H1 (cell line): ENCODE measurements around the gene CIITA. TPM values are rescaled to one million over a fixed set of nuclear protein-coding genes. Genes with fewer than 3 reads are reported as not detected.

Source experiments
- CTCF ChIA-PET: fragments of 300-600 bp; sonication (Branson Sonifier 250); formaldehyde crosslinking; loops from one replicate; lab custom pipeline; 2021; ENCODE audit not compliant: partially characterized antibody; lab: Charles Lee
- POLR2A ChIA-PET: fragments of 300-600 bp; sonication (Branson Sonifier 250); formaldehyde crosslinking; loops from one replicate; lab custom pipeline; 2021; ENCODE audit warnings: inconsistent platforms; ENCODE audit not compliant: partially characterized antibody; lab: Charles Lee
- DNase-seq, 2 experiments: peaks; one replicate each; pipeline versions ENCODE4 v3.0.0 to v3.0.0-alpha.2; 2010 to 2022; ENCODE audit warnings: low spot score in 2 of 2, low read depth in 1 of 2, mixed read lengths in 1 of 2
- FAIRE-seq: peaks from 2 replicates; lab custom pipeline; 2011; peaks lifted over from hg19 to GRCh38; lab: Jason Lieb, UNC
- H2AFZ ChIP-seq: 2 replicates; pipeline ENCODE4 v1.8.1; 2012; ENCODE audit warnings: low read length, inconsistent platforms
- H2AK5ac ChIP-seq: 2 replicates; pipeline ENCODE4 v1.6.1; 2013; ENCODE audit warnings: low read depth, low read length
- H2BK120ac ChIP-seq: replicated peaks from 2 replicates; pipeline ENCODE3; 2013; ENCODE audit warnings: low read depth, low read length, inconsistent platforms
- H2BK12ac ChIP-seq: 2 replicates; pipeline ENCODE4 v1.6.1; 2013; ENCODE audit warnings: low read depth, low read length
- H2BK15ac ChIP-seq: 2 replicates; pipeline ENCODE4 v1.6.1; 2013; ENCODE audit warnings: low read length
- H2BK20ac ChIP-seq: 2 replicates; pipeline ENCODE4 v1.6.1; 2013; ENCODE audit warnings: low read length
- H2BK5ac ChIP-seq: 2 replicates; pipeline ENCODE4 v1.6.1; 2013; ENCODE audit warnings: low read depth, low read length
- H3K14ac ChIP-seq: 2 replicates; pipeline ENCODE4 v1.6.1; 2013; ENCODE audit warnings: inconsistent platforms; ENCODE audit not compliant: insufficient read length
- H3K18ac ChIP-seq: 2 replicates; pipeline ENCODE4 v1.6.1; 2013; ENCODE audit warnings: low read length; ENCODE audit errors: extremely low read depth
- H3K23ac ChIP-seq: 2 replicates; pipeline ENCODE4 v1.6.1; 2013; ENCODE audit warnings: inconsistent platforms; ENCODE audit not compliant: insufficient read length
- H3K23me2 ChIP-seq: 2 replicates; pipeline ENCODE4 v1.6.1; 2013; ENCODE audit warnings: low read depth, low read length
- H3K27ac ChIP-seq: 2 replicates; pipeline ENCODE4 v1.6.1; 2011; ENCODE audit warnings: low read depth, low read length, inconsistent platforms
- H3K27me3 ChIP-seq, 4 experiments: replicated peaks in 1 of 4; 1 replicate in 1 of 4; 2 replicates in 3 of 4; pipeline versions ENCODE4 v1.6.1 to v1.8.1; 2011 to 2013; ENCODE audit warnings: low read length in 3 of 4, mild to moderate bottlenecking in 3 of 4, inconsistent platforms in 2 of 4, mixed read lengths in 2 of 4, moderate library complexity in 1 of 4; ENCODE audit not compliant: control insufficient read depth in 3 of 4, insufficient read depth in 3 of 4; ENCODE audit errors: extremely low read depth in 1 of 4
- H3K36me3 ChIP-seq, 4 experiments: 2 replicates each; pipeline versions ENCODE4 v1.6.1 to v1.8.1; 2011 to 2013; ENCODE audit warnings: mild to moderate bottlenecking in 4 of 4, low read length in 3 of 4, moderate library complexity in 2 of 4, control low read depth in 1 of 4, inconsistent platforms in 1 of 4; ENCODE audit not compliant: insufficient read depth in 4 of 4, control insufficient read depth in 2 of 4
- H3K4ac ChIP-seq: replicated peaks from 2 replicates; pipeline ENCODE3; 2013; ENCODE audit warnings: low read length, low read depth, mixed read lengths, inconsistent platforms; ENCODE audit not compliant: insufficient read length
- H3K4me1 ChIP-seq, 4 experiments: replicated peaks in 1 of 4; 1 replicate in 1 of 4; 2 replicates in 3 of 4; pipeline versions ENCODE4 v1.6.1 to v1.8.1; 2011 to 2013; ENCODE audit warnings: low read length in 3 of 4, inconsistent platforms in 2 of 4, mixed read lengths in 1 of 4; ENCODE audit not compliant: insufficient read depth in 4 of 4, control insufficient read depth in 3 of 4
- H3K4me2 ChIP-seq, 2 experiments: 2 replicates each; pipeline versions ENCODE4 v1.6.1 to v1.8.1; 2011 to 2013; ENCODE audit warnings: low read depth in 2 of 2, low read length in 2 of 2, control low read depth in 1 of 2, inconsistent platforms in 1 of 2, mild to moderate bottlenecking in 1 of 2; ENCODE audit not compliant: insufficient read depth in 1 of 2
- H3K4me3 ChIP-seq, 4 experiments: fragments of 200-600, 300-600 bp in 1 of 4; sonication (generic), shearing (Covaris generic), sonication (Bioruptor Twin) in 1 of 4; 2 replicates each; pipeline versions ENCODE4 v1.5.1 to v1.8.1; 2011 to 2016; ENCODE audit warnings: low read length in 4 of 4, low read depth in 3 of 4, control low read depth in 2 of 4, inconsistent platforms in 2 of 4, mild to moderate bottlenecking in 2 of 4, mixed read lengths in 1 of 4, moderate library complexity in 1 of 4; ENCODE audit not compliant: insufficient read depth in 2 of 4; ENCODE audit errors: extremely low read depth in 1 of 4
- H3K56ac ChIP-seq: replicated peaks from 2 replicates; pipeline ENCODE3; 2013; ENCODE audit warnings: low read depth, mild to moderate bottlenecking, mixed read lengths, low read length, inconsistent platforms; ENCODE audit not compliant: insufficient read length
- H3K79me1 ChIP-seq: 2 replicates; pipeline ENCODE4 v1.6.1; 2013; ENCODE audit warnings: low read depth, low read length, control low read depth
- H3K79me2 ChIP-seq, 2 experiments: 2 replicates each; pipeline versions ENCODE4 v1.6.1 to v1.8.1; 2012 to 2013; ENCODE audit warnings: low read length in 2 of 2, mild to moderate bottlenecking in 2 of 2, inconsistent platforms in 1 of 2; ENCODE audit not compliant: insufficient read depth in 2 of 2, control insufficient read depth in 1 of 2
- H3K9ac ChIP-seq, 4 experiments: replicated peaks in 1 of 4; 1 replicate in 1 of 4; 2 replicates in 3 of 4; pipeline versions ENCODE4 v1.6.1 to v1.8.1; 2011 to 2013; ENCODE audit warnings: low read depth in 3 of 4, low read length in 3 of 4, control low read depth in 2 of 4, mild to moderate bottlenecking in 2 of 4, moderate library complexity in 2 of 4, inconsistent platforms in 1 of 4; ENCODE audit errors: extremely low read depth in 1 of 4
- H3K9me3 ChIP-seq, 2 experiments: 2 replicates each; pipeline versions ENCODE4 v1.6.1 to v1.8.1; 2012 to 2013; ENCODE audit warnings: mild to moderate bottlenecking in 2 of 2, moderate library complexity in 2 of 2, control low read depth in 1 of 2, inconsistent platforms in 1 of 2, low read depth in 1 of 2, low read length in 1 of 2, mixed read lengths in 1 of 2; ENCODE audit not compliant: insufficient read depth in 2 of 2
- H4K20me1 ChIP-seq, 2 experiments: replicated peaks in 1 of 2; 2 replicates each; pipeline versions ENCODE3 to v1.8.1; 2011 to 2013; ENCODE audit warnings: inconsistent platforms in 2 of 2, low read length in 2 of 2, mild to moderate bottlenecking in 1 of 2; ENCODE audit not compliant: insufficient read depth in 2 of 2, control insufficient read depth in 1 of 2
- H4K5ac ChIP-seq: 2 replicates; pipeline ENCODE4 v1.6.1; 2013; ENCODE audit warnings: low read length, low read depth, mixed read lengths, inconsistent platforms; ENCODE audit not compliant: insufficient read length
- H4K8ac ChIP-seq: 2 replicates; pipeline ENCODE4 v1.8.0; 2013; ENCODE audit warnings: mild to moderate bottlenecking, moderate library complexity, low read length, inconsistent platforms; ENCODE audit not compliant: insufficient read depth; ENCODE audit errors: extremely low read depth
- H4K91ac ChIP-seq: replicated peaks from 2 replicates; pipeline ENCODE3; 2013; ENCODE audit warnings: low read length, mixed read lengths, inconsistent platforms; ENCODE audit not compliant: insufficient read length
- ASH2L ChIP-seq: fragments of 200-600, 300-600 bp; sonication (generic); IDR thresholded peaks from one replicate; pipeline ENCODE4 v1.7.1; 2017; ENCODE audit warnings: low read length
- CEBPB ChIP-seq: IDR thresholded peaks from 2 replicates; pipeline ENCODE4 v1.6.1; 2012; ENCODE audit warnings: low read depth, low read length
- CHD2 ChIP-seq: IDR thresholded peaks from 2 replicates; pipeline ENCODE4 v1.6.1; 2012; ENCODE audit warnings: low read length, improper control_type of control experiment
- CREB1 ChIP-seq: IDR thresholded peaks from 2 replicates; pipeline ENCODE4 v1.6.1; 2012; ENCODE audit warnings: inconsistent platforms
- CTCF ChIP-seq, 3 experiments: IDR thresholded peaks; 1 replicate in 2 of 3; 2 replicates in 1 of 3; pipeline versions ENCODE4 v1.5.1 to v1.6.1; 2011; ENCODE audit warnings: low read length in 3 of 3, mild to moderate bottlenecking in 3 of 3, inconsistent platforms in 2 of 3, low read depth in 1 of 3, moderate library complexity in 1 of 3; ENCODE audit not compliant: insufficient read depth in 1 of 3; ENCODE audit errors: control extremely low read depth in 1 of 3
- GABPA ChIP-seq: IDR thresholded peaks from 2 replicates; pipeline ENCODE4 v1.6.1; 2011; ENCODE audit warnings: mild to moderate bottlenecking, low read length, moderate library complexity, borderline replicate concordance; ENCODE audit not compliant: insufficient read depth
- JUND ChIP-seq: IDR thresholded peaks from 2 replicates; pipeline ENCODE4 v1.6.1; 2011; ENCODE audit warnings: mild to moderate bottlenecking, improper control_type of control experiment, low read length
- RXRA ChIP-seq: IDR thresholded peaks from 2 replicates; pipeline ENCODE4 v1.6.1; 2011; ENCODE audit warnings: low read depth, mild to moderate bottlenecking, low read length, moderate library complexity; ENCODE audit not compliant: insufficient read depth
- SAP30 ChIP-seq: fragments of 300-600 bp; sonication (generic); IDR thresholded peaks from 2 replicates; pipeline ENCODE4 v1.7.1; 2012; ENCODE audit warnings: low read length, moderate library complexity, mild to moderate bottlenecking, inconsistent platforms; ENCODE audit not compliant: insufficient read depth, insufficient replicate concordance
- SP1 ChIP-seq: IDR thresholded peaks from 2 replicates; pipeline ENCODE4 v1.6.1; 2011; ENCODE audit warnings: low read depth, low read length
- WGBS, 2 experiments: shearing (Covaris generic) in 1 of 2; methylation state at CpG; one replicate each; pipeline versions ENCODE4 v1.1.6 to v1.1.7; 2013 to 2015; ENCODE audit warnings: low lambda C conversion rate in 2 of 2, mixed read lengths in 2 of 2, inconsistent platforms in 1 of 2, low coverage in 1 of 2, missing lambda C conversion rate in 1 of 2; ENCODE audit not compliant: insufficient replicate concordance in 2 of 2, insufficient coverage in 1 of 2, insufficient read length in 1 of 2; ENCODE audit errors: extremely low coverage in 1 of 2, missing lambda C conversion rate in 1 of 2; 5-methylcytosine and 5-hydroxymethylcytosine counted together
- polyA plus RNA-seq, 7 experiments: library from polyadenylated mRNA; depleted of rRNA in 3 of 7; stranded (reverse) in 5 of 7; unstranded in 2 of 7; fragments of >200 nt in 5 of 7; fragments of 200-250 nt in 2 of 7; gene quantifications; 1 replicate in 5 of 7; 2 replicates in 1 of 7; 4 replicates in 1 of 7; pipeline versions ENCODE4 v1.2.1 to v1.2.3, GENCODE V29; 2011 to 2013; ENCODE audit warnings: missing spikeins in 2 of 7, mixed read lengths in 2 of 7
- total RNA-seq: library from RNA; stranded (reverse); fragmentation: NEBNext Ultra II Directional; extraction: Animal tissue kit (Norgen Biotek cat#: 25700); gene quantifications from 2 replicates; pipeline ENCODE4 v1.2.1, GENCODE V29; 2021

Gene CIITA
- total and polyA plus RNA-seq, 2 of the 8 experiments (the other 6 are each of a cell fraction or from before 2014, with no cell fraction given) = 0.07 to 0.17 TPM

- H3K79me1 ChIP-seq = peaks cover 8% of the 10 kb centered on the region
- WGBS, 2 experiments = 93% methylated on average over 11 of the region's 11 CpGs; no CpG with 5 or more reads in 1 of the 2 experiments
- H3K4me1 ChIP-seq = no peaks in the 10 kb centered on the region
- ChIA-PET POLR2A (no interaction called here), CTCF (interaction anchor here (0.8 to 1.6 kb wide), 8 partner anchors 9 to 196 kb away, joined by 3 to 5 read pairs (median 4); partner anchors contain the start of gene DEXI)
- no peaks in the 10 kb centered on the region for H3K23me2 ChIP-seq
- no peak overlapping the region for H2AFZ ChIP-seq
- peak overlapping the region; percentile 16; the same call in 1 of the 2 replicates for H2BK5ac ChIP-seq
- peaks cover 0 to 3% (median under 1%) of the 10 kb centered on the region in 4 experiments; a peak in 3 of 8 replicates for H3K36me3 ChIP-seq
- H3K4me2 ChIP-seq = no peak overlapping the region
- peaks cover 0 to 5% of the 10 kb centered on the region in 2 experiments; a peak in 1 of 4 replicates for H3K79me2 ChIP-seq
- H3K18ac ChIP-seq = no peak overlapping the region
- H4K91ac ChIP-seq = no peak overlapping the region
- H3K4ac ChIP-seq = no peak overlapping the region
- H3K9ac ChIP-seq = no peak overlapping the region
- no peak overlapping the region for H2AK5ac ChIP-seq
- no peak overlapping the region for H3K23ac ChIP-seq
- H3K56ac ChIP-seq = no peak overlapping the region
- H4K5ac ChIP-seq = no peak overlapping the region
- no peak overlapping the region for H2BK120ac ChIP-seq
- DNase-seq (no peak), FAIRE-seq (no peak)
- H4K20me1 ChIP-seq = peaks cover 10 to 15% of the 10 kb centered on the region in 2 experiments
- H2BK15ac ChIP-seq = no peak overlapping the region
- H3K14ac ChIP-seq = no peak overlapping the region
- no peak overlapping the region for H4K8ac ChIP-seq
- H2BK20ac ChIP-seq = no peak overlapping the region
- no peaks in the 10 kb centered on the region for H3K9me3 ChIP-seq
- H2BK12ac ChIP-seq = no peak overlapping the region
- H3K27ac ChIP-seq = no peak overlapping the region
- no peak overlapping the region for H3K4me3 ChIP-seq
- no peaks in the 10 kb centered on the region for H3K27me3 ChIP-seq
- TF ChIP-seq GABPA = no peak
- no peak for TF ChIP-seq CTCF (IDR thresholded peaks at IDR 0.05; ENCODE audit: control extremely low read depth in 1 of 3, insufficient read depth in 1 of 3, low read depth in 1 of 3, low read length in 3 of 3)
- no peak for TF ChIP-seq CHD2
- TF ChIP-seq CREB1 = no peak
- TF ChIP-seq ASH2L = no peak
- no peak for TF ChIP-seq RXRA
- no peak for TF ChIP-seq SP1
- no peak for TF ChIP-seq SAP30
- no peak for TF ChIP-seq CEBPB
- no peak for TF ChIP-seq JUND
Measured at GRCh38 chr16:10932959-10933710, 56.1 kb downstream of the CIITA start.
